Measurements from ENCODE around the gene CDCA7L. TPM values are rescaled to one million over a fixed set of nuclear protein-coding genes. Genes with fewer than 3 reads are reported as not detected.

CDCA7L gene
- polyA plus RNA-seq, 6 donors from 2014 or later = 229 to 356 (median 303) TPM

DNA sequence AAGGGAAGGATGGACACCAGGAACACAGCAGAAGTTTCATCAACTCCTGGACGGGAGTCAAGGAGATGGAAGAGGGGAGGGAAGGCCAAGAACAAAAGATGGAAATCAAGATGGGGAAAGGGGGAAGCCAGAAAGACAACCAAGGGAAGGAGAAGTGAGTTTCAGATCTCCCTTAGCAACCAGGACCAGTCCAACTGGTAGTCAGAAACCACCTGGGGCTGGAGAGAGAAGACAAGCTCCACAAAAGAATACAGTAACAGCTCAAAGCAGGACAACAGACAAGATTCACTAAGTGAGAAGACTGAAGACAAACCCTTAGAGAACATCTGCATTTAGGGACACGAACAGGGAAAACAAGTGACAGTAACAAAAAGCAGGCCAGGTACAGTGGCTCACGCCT, 30.6 kb downstream of the CDCA7L start:
- Mint-ChIP-seq H3K27ac (peak overlapping the region in 5 of 6 donors; percentile 24 to 95 (median 89)), H3K27me3 (no peaks in the 10 kb centered on the region), H3K4me3 (peak overlapping the region in 1 of 8 donors; percentile 13), H3K36me3 (peaks cover 20 to 38% of the 10 kb centered on the region in 2 donors), H3K4me1 (peaks cover 57 to 64% (median 57%) of the 10 kb centered on the region in 3 donors), H3K9me3 (no peaks in the 10 kb centered on the region)
- no peak for ATAC-seq (ENCODE audit: low read depth in 2 of 2)
- no peak for DNase-seq

GRCh38 chr7:21914671-21915070, 31.0 kb downstream of the CDCA7L start:
- Mint-ChIP-seq H3K36me3 (peaks cover 20 to 38% of the 10 kb centered on the region in 2 donors), H3K4me3 (peak overlapping the region in 2 of 8 donors; percentile 13 to 54), H3K27ac (peak overlapping the region; percentile 24 to 95 (median 90)), H3K27me3 (no peaks in the 10 kb centered on the region), H3K9me3 (no peaks in the 10 kb centered on the region), H3K4me1 (peaks cover 54 to 61% (median 54%) of the 10 kb centered on the region in 3 donors)
- no peak for ATAC-seq (ENCODE audit: low read depth in 2 of 2)
- DNase-seq = no peak

GRCh38 chr7:21912931-21913780, 32.5 kb downstream of the CDCA7L start:
- DNase-seq (no peak), ATAC-seq (ENCODE audit: low read depth in 2 of 2) (peak; percentile 45)
- Mint-ChIP-seq H3K4me3 (peak overlapping the region in 6 of 8 donors; percentile 31 to 74 (median 55)), H3K27ac (peak overlapping the region; percentile 24 to 89 (median 58)), H3K36me3 (peaks cover 33 to 41% of the 10 kb centered on the region in 2 donors), H3K9me3 (no peaks in the 10 kb centered on the region), H3K27me3 (no peaks in the 10 kb centered on the region), H3K4me1 (peaks cover 42 to 53% (median 43%) of the 10 kb centered on the region in 3 donors)

DNA sequence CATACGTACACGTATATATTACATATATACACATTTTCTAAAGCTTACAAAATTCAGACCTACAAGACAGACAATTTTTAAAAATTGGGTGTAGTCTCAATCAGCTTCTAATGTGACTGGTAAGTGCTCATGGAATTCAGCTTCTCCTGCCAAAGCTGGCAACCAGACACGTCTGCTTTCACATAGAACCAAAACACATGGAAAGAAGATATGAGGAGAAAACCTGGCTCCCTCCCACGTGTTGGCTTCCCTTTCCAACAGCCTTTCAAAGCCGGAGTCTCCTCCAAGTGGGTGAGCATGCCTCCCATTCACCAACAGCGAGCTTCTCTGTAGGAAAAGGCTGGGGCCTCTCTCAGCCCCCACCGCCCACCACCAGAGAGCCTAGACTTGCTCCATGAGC, 33.4 kb downstream of the CDCA7L start:
- H3K36me3 Mint-ChIP-seq = peaks cover 40 to 42% of the 10 kb centered on the region in 2 donors

DNA sequence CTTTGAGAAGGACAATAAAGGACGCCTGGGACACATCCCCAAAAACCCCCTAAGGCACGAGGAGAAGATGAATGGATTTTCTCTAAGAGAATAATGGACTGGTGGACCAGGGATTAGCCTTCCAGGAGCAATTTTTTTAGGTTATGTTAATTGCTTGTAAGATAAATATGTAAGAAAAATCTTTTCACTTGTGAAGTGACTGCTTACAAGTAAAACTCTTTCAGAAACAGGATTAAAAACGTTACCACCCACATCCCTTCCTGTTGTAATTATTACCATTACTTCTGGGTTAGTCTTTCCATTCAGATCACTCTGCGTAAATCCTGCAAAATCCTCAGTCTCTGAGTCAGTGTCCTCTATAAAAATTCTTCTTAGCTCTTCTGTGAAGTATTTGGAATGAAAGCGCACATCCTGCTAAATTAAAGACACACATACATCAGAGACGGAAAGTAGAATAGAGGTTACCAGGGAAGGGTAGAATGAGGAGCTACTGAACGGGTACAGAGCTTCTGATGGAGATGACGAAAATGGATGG, 34.3 kb downstream of the CDCA7L start:
- Mint-ChIP-seq H3K4me1 (peaks cover 34 to 47% (median 37%) of the 10 kb centered on the region in 3 donors), H3K27ac (peak overlapping the region in 4 of 6 donors; percentile 56 to 75 (median 65)), H3K4me3 (no peak overlapping the region), H3K27me3 (no peaks in the 10 kb centered on the region), H3K9me3 (no peaks in the 10 kb centered on the region), H3K36me3 (peaks cover 37 to 40% of the 10 kb centered on the region in 2 donors)
- no peak for DNase-seq
- no peak for ATAC-seq (ENCODE audit: low read depth in 2 of 2)

More for the DNA sequence above, 33.4 kb downstream of the CDCA7L start:
- DNase-seq (no peak), ATAC-seq (ENCODE audit: low read depth in 2 of 2) (no peak)
- Mint-ChIP-seq H3K9me3 (no peaks in the 10 kb centered on the region), H3K27ac (peak overlapping the region in 3 of 6 donors; percentile 24 to 66 (median 38)), H3K4me1 (peaks cover 37 to 50% (median 41%) of the 10 kb centered on the region in 3 donors), H3K27me3 (no peaks in the 10 kb centered on the region), H3K4me3 (peak overlapping the region in 2 of 8 donors; percentile 42 to 74)

DNA sequence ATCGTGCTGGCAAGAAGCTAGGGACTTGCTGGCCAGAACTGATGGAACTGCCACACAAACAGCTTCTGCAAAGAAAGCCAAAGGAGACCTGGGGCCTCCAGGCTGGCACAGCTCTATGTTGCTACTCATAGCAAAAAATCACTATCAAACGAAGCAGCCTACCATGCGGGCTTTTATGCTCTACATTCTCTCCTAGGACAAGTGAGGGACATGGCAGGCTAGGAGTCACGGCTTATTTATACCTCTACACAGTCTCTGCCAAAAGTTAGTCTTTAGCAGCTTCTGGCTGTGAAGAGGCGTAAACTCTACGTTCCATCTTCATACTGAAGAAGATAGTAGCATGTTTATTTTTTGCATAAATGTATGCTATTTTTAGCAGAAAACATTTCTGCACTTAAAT, 35.4 kb downstream of the CDCA7L start:
- peaks cover 28 to 39% (median 31%) of the 10 kb centered on the region in 3 donors for H3K4me1 Mint-ChIP-seq
- H3K36me3 Mint-ChIP-seq = peaks cover 33 to 42% of the 10 kb centered on the region in 2 donors
- DNase-seq (no peak), ATAC-seq (ENCODE audit: low read depth in 2 of 2) (no peak)
- H3K9me3 Mint-ChIP-seq = no peaks in the 10 kb centered on the region
- no peaks in the 10 kb centered on the region for H3K27me3 Mint-ChIP-seq
- H3K4me3 Mint-ChIP-seq = no peak overlapping the region
- peak overlapping the region in 1 of 6 donors; percentile 54 for H3K27ac Mint-ChIP-seq

DNA sequence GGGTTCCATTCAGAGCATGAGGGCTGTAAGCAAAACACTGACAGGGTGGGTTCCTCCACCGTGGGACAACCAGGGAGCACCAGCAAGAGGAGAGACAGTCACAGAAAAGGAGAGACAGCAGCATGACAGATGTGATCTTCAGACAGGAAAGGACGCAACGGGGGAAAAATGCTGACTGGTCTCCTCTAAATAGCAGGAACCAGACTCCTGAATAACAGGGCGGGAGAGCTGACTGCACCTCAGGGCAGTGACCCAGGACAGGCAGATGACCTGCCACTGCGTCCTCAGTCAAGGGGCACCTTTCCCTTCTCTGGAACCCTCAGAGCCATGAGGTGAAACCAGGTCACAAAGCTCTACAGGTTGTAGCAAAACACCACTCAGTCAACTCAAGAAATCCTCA, 37.0 kb downstream of the CDCA7L start:
- H3K27me3 Mint-ChIP-seq = no peaks in the 10 kb centered on the region
- H3K4me1 Mint-ChIP-seq = peaks cover 15 to 24% (median 17%) of the 10 kb centered on the region in 3 donors
- no peak for DNase-seq
- H3K4me3 Mint-ChIP-seq = no peak overlapping the region
- no peaks in the 10 kb centered on the region for H3K9me3 Mint-ChIP-seq
- H3K27ac Mint-ChIP-seq = peak overlapping the region in 4 of 6 donors; percentile 50 to 65 (median 59)
- peaks cover 32 to 43% of the 10 kb centered on the region in 2 donors for H3K36me3 Mint-ChIP-seq
- no peak for ATAC-seq (ENCODE audit: low read depth in 2 of 2)

DNA sequence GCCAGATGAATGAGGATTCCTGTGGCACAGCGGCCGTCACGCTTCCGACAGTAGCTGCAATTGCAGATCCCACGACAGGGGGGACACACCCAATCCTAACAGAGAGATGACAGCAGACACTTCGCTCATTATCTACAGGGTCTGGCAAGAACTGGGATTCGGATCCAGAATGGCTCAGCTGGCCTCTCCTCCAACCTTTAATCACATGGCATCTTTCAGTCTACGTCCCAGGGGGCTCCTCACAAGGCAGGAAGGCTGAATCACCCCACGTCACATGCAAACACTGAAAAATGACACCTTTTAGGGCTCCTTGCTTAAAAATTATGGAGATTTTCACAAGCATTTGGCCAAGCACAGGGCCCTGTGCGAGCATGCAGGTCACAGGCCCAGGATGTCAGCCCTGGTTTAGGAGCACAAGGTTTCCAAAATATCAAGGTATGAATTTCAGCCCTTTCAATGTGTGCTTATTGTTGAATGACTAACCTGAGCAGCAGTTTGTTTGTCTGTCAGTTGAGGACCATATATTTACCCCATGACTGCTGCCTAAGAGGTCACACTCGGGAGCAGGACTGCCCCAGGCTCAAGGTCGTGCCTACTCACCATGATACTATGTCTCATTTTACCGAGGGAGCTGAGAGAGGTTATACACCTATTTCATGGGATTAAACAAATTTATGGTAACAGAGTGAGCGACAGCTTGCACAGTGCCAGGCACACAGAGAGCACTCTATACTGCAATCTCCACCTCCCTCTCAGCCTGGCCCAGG, 42.5 kb downstream of the CDCA7L start:
- H3K4me3 Mint-ChIP-seq = no peak overlapping the region
- peaks cover 58 to 60% of the 10 kb centered on the region in 2 donors for H3K36me3 Mint-ChIP-seq
- H3K9me3 Mint-ChIP-seq = no peaks in the 10 kb centered on the region
- DNase-seq (no peak), ATAC-seq (ENCODE audit: low read depth in 2 of 2) (no peak)
- H3K27ac Mint-ChIP-seq = peak overlapping the region in 4 of 6 donors; percentile 3 to 88 (median 58)
- no peaks in the 10 kb centered on the region for H3K27me3 Mint-ChIP-seq
- peaks cover 12 to 13% (median 13%) of the 10 kb centered on the region in 3 donors for H3K4me1 Mint-ChIP-seq

GRCh38 chr7:21902240-21902639, 43.5 kb downstream of the CDCA7L start:
- Mint-ChIP-seq H3K27ac (peak overlapping the region in 1 of 6 donors; percentile 43), H3K36me3 (peaks cover 55 to 57% of the 10 kb centered on the region in 2 donors), H3K9me3 (peaks cover 0 to 2% (median 0%) of the 10 kb centered on the region in 7 donors), H3K4me3 (no peak overlapping the region), H3K27me3 (no peaks in the 10 kb centered on the region), H3K4me1 (peaks cover 19 to 22% (median 22%) of the 10 kb centered on the region in 3 donors)
- ATAC-seq (ENCODE audit: low read depth in 2 of 2) (no peak), DNase-seq (no peak)

- peak; percentile 65 for DNase-seq
- Mint-ChIP-seq H3K4me3 (peak overlapping the region; percentile 60 to 87 (median 78)), H3K9me3 (peaks cover 0 to 2% (median 0%) of the 10 kb centered on the region in 7 donors), H3K4me1 (peaks cover 23 to 36% (median 32%) of the 10 kb centered on the region in 3 donors), H3K27ac (peak overlapping the region; percentile 93 to 98 (median 97)), H3K36me3 (peaks cover 32 to 36% of the 10 kb centered on the region in 2 donors), H3K27me3 (no peaks in the 10 kb centered on the region)
- ATAC-seq (ENCODE audit: low read depth in 2 of 2) = peak; percentile 86 to 87
These were observed 47.3 kb downstream of the CDCA7L start for GRCh38 chr7:21898265-21898930.

DNA sequence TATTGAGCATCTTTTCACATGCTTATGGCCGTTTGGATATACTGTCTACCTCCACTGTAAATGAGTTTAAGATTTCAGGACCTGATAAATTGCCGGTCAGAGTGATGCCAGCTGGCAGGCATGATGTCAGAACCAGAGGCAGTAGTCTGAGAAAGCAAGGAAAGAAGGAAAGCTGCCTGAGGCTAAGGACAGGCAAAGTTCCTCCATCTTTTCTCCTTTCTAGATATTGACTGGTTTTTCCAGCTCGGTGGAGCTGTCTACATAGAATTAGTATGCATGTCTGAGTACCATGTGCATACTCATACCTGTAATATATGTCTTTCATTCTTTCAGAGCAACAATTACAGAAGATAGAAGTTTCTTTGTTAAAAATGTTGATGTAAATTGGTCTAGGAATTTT, 52.3 kb downstream of the CDCA7L start:
- H3K27ac Mint-ChIP-seq = peak overlapping the region in 1 of 6 donors; percentile 17
- H3K4me1 Mint-ChIP-seq = peaks cover 13 to 39% (median 29%) of the 10 kb centered on the region in 3 donors
- peaks cover 0 to 5% of the 10 kb centered on the region in 2 donors for H3K36me3 Mint-ChIP-seq
- no peaks in the 10 kb centered on the region for H3K27me3 Mint-ChIP-seq
- no peak overlapping the region for H3K4me3 Mint-ChIP-seq
- peaks cover 0 to 2% (median 0%) of the 10 kb centered on the region in 7 donors for H3K9me3 Mint-ChIP-seq
- ATAC-seq (ENCODE audit: low read depth in 2 of 2) = no peak
- no peak for DNase-seq

DNA sequence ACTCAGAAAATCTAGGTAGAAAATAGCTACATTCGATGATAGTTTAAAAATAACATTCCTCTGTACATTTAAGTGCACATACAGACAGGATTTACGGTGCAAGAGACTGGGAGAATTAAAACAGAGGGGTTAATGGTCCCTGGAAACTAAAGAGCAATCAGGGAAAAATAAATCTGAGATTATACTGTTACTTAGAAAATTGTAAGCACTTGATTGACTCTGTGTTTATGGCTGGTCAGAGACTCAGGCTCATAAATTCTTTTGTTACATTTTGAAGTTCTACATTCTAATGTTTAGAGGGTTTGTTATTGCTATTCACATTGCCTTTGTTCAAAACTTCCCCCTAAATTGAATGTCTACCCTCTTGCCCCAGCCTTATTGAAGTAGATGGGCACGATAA, 54.4 kb downstream of the CDCA7L start:
- Mint-ChIP-seq H3K36me3 (no peaks in the 10 kb centered on the region), H3K4me3 (no peak overlapping the region), H3K27me3 (no peaks in the 10 kb centered on the region), H3K27ac (peak overlapping the region in 3 of 6 donors; percentile 32 to 62 (median 35)), H3K4me1 (peaks cover 0 to 23% (median 14%) of the 10 kb centered on the region in 3 donors), H3K9me3 (no peaks in the 10 kb centered on the region)
- no peak for DNase-seq
- no peak for ATAC-seq (ENCODE audit: low read depth in 2 of 2)

Measured in naive B cell (primary cell).